ENCODE data around the gene TLR9.
"Not testable (repeated sequence)": the region's sequence is repeated elsewhere in the genome, so short reads cannot be mapped to it uniquely, and the experiment has no call there.

TLR9 gene

GRCh38 chr3:52188556-52188955, 36.9 kb downstream of the TLR9 start:
- DNase-seq, result no peak

DNA sequence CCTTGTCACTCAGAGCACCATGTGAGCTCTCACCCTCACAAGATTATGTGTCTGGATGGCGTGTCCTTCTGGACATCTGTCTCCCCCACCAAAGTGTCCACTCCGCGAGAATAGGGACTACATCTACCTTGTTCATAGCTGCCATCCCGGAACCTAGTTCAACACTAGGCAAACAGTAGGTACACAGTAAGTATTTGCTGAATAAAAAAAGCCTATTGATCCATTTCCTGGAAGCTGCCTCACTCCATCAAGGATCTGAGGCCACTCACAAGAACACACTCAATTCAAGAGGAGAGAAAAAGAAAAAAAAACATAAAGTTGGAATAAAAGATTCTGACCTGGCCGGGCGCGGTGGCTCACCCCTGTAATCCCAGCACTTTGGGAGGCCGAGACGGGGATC, 38.7 kb downstream of the TLR9 start:
- no peak for DNase-seq

DNA sequence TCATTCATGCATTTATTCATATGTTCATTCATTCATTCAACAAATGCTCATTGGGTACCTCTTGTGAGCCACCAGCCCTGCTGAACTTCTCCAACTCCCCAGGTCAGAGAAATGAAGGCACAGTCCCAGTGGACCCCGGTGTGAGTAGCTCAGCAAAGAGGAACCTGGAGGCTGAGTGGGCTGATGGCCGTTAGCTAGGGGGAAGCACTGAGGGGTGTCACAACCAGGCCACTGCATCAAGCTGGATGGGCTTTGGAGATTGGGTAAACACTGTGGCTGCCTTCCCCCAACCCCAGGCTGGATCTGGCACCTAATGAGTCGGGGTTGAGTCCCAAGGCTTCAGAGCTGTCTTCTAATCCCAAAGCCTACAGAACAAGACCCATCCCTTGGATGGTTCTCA, 39.6 kb downstream of the TLR9 start:
- no peak for DNase-seq

DNA sequence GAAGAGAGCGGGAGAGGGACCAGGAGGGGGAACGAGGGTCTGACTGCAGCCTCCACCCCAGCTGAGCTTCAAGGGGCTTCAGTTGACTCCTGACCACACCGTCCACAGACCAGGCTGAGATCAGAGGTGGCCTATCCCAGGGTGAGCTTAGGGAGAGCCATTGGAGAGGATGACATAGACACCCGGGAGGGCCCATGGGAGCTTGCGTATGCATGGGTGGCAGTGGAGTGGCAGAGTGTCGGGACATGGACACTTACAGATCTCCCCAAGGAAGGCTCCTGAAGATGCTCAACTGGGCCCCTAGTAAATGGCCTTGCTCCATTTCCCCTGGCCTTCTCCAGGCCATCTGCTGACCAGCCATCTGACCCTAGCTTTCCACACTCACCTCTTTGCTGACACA, 40.1 kb downstream of the TLR9 start:
- DNase-seq, result no peak

- DNase-seq, result no peak
Measured at GRCh38 chr3:52184690-52185089, 40.8 kb downstream of the TLR9 start.

DNA sequence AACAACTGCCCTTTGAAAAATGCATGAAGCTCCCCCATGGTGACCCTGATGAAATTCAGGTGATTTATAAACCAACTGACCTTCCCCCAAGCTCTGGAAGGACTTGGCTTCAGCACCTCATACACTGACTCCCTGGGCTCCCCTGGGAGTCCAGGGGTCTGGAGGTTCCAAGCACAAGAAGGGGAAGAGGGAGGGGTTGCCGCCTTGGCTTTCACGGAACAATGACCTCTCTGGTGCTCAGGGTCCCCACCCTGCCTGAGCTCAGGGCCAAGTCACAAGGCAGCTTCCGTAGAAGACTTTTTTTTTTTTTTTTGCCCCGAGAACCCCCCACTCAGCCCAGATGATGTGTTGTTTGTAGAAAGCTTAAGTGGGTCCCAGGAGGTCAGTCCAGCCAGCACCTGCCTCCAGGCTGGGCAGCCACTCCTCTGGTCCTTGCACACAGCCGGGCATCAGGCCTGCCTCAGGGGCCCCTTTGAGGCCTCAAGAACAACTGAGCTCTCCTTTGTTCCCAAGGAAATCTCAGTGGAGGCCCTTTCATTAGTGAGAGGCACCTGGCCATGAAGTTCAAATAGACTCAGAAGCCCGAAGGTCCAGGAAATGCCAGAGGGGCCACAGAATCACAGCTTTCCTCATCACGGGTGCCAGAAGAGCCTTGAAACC, 41.5 kb downstream of the TLR9 start:
- no peak for DNase-seq

- DNase-seq, result no peak
Measured at GRCh38 chr3:52182691-52183090, 42.8 kb downstream of the TLR9 start.

- no peak for DNase-seq
Measured at GRCh38 chr3:52182196-52182595, 43.2 kb downstream of the TLR9 start.

- no peak for DNase-seq
Measured at GRCh38 chr3:52181543-52181942, 43.9 kb downstream of the TLR9 start.

- no peak for DNase-seq
Measured at GRCh38 chr3:52178537-52178936, 46.9 kb downstream of the TLR9 start.

- not testable (repeated sequence) for DNase-seq
Measured at GRCh38 chr3:52178126-52178525, 47.3 kb downstream of the TLR9 start.

GRCh38 chr3:52177701-52178042, 47.8 kb downstream of the TLR9 start:
- DNase-seq, result no peak

- DNase-seq, result no peak
Measured at GRCh38 chr3:52176951-52177700, 48.3 kb downstream of the TLR9 start.

DNA sequence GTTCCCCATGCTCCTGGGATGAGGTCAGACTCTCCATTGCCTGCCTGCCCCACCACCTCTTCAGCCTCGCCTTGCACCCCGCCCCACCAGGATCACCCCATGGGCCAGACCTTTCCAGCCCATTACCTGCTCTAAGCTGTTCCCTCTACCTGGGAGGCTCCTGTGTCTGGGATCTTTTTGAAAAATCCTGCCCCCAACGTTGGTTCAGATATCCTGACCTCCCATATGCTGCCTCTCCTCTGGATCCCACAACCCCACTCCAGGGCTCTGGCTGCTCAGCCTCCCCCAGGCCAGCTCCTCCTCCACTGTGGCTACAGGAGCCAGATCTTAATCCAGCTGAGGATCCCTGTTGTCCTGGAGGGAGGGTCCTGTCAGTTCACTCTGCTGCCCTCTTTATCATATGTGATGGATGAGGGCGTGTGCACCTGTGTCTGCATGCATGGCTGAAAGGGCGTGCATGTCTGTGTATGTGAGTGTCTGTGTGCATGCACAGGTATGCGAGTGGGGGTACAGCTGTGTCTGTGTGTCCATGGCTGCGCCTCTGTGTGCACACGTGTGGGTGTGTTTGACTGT, 49.2 kb downstream of the TLR9 start:
- no peak for DNase-seq

- no peak for DNase-seq
Measured at GRCh38 chr3:52175416-52176179, 49.8 kb downstream of the TLR9 start.

- no peak for DNase-seq
Measured at GRCh38 chr3:52174896-52175295, 50.5 kb downstream of the TLR9 start.

DNA sequence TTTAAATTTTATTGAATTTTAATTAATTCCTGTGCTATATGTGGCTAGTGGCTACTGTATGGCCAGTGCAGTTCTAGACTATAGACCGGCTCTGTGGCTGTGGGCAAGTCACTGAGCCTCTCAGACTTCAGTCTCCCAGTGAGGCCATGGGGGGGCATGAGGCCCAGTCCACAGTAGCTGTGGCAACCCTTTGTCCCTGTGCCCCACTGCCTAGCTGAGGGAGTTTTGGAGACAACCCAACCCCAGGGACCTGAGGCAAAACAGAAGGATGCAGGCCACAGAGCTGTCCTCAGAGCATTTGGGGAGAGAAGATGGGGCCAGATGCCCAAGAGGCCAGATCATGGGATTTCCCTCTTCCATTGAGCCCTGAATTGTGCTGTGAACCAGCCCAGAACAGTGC, 52.3 kb downstream of the TLR9 start:
- DNase-seq, result no peak

DNA sequence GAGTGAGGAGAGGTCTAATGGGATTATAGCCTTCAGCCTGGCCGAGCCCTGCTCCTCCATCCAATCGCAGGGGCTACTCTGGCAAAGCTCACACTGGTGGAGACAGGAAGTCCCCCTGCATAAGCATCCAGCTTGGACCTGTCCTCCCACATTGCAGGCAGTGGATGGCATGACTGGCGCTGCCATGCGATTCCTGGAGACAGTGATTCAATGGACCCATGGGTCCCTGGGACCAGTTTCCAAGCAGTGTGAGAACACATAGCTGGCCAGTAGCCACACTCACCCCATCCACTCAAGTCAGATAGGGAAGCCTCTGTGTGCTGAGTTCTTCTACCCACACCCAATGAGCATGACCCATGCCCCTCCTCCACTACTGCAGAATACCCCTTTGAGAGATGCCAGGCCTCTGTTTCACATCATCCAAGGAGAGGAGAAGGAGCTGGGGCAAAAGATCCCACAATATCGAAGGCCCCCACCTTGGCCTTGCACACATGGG, 53.1 kb downstream of the TLR9 start:
- DNase-seq, result no peak

DNA sequence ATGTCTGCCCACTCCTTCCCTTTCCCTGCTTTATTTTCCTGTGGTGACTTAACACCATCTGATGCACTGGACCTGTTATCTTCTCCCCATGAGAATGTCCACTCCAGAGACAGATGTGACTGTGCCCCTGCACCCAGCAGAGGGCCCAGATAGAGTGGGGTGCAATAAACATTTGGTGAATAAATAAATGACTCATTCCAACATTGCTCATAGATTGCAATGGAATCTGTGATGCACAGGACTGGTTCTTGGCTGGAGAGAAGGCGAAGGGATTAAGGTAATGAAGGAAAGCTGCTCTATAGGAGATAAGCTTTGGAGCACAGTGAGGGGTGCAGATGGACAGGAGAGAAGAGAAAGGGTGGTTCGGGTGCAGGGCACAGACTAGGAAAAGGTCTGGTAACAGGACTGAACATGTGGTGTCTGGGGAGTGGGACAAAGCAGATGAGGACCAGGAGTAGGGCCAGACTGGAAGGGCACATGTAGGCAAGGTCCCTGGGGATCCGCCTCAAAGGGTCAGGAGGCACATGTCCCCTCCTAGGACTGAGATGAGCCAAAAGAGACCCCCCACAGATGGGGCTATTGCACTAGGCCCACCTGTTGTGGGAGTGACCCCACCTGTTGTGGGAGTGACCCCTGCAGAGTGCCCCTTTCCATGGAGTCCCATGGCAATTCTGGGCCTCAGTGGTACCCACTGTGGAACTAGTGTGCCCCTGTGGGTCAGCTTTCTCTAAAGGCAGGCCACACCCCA, 53.8 kb downstream of the TLR9 start:
- no peak for DNase-seq

Measured in activated CD4-positive, alpha-beta T cell treated with anti-CD3 and anti-CD28 coated beads, Interleukin-2, Interleukin-6, amounts not matched to agents 100 ng/mL and 50 ng/mL, durations not matched to agents 16 hours and 8 hours (primary cell).